Astrocyte (in vitro differentiated cells and primary cell): ENCODE results near the gene AK8.

Experiments
- CTCF ChIP-seq: IDR thresholded peaks from 2 replicates; pipeline ENCODE4 v1.5.1; 2011; ENCODE audit warnings: low read depth, mild to moderate bottlenecking, inconsistent platforms, low read length, moderate library complexity; ENCODE audit not compliant: insufficient read depth
- EZH2 ChIP-seq: IDR thresholded peaks from 2 replicates; pipeline ENCODE4 v1.6.1; 2012; ENCODE audit warnings: mild to moderate bottlenecking, low read length, inconsistent platforms; ENCODE audit not compliant: insufficient read depth

GRCh38 chr9:132792547-132792946, 85.5 kb downstream of the AK8 start:
- TF ChIP-seq CTCF (no peak), EZH2 (no peak)
